AG04450 (cell line): ENCODE results near the gene RUSC1. TPM values are rescaled to one million over a fixed set of nuclear protein-coding genes. Genes with fewer than 3 reads are reported as not detected.
A peak's percentile ranks its signal among the peaks of the same experiment; 100 is the strongest.

Source experiments
- CTCF ChIA-PET: fragments of 300-600, 350-600 bp; formaldehyde crosslinking; extraction: SDS; loops from one replicate; lab custom pipeline; 2022; ENCODE audit warnings: antibody characterized with exemption, inconsistent platforms; lab: Charles Lee
- POLR2A ChIA-PET: fragments of 350-600 bp; formaldehyde crosslinking; extraction: SDS; loops from one replicate; lab custom pipeline; 2021; ENCODE audit warnings: antibody characterized with exemption, inconsistent platforms; lab: Yijun Ruan, JAX
- DNase-seq: peaks from one replicate; pipeline ENCODE4 v3.0.0-alpha.2; 2011; ENCODE audit warnings: low read depth, low spot score
- H3K27ac ChIP-seq: one replicate; pipeline ENCODE4 v1.5.1; 2012; ENCODE audit warnings: low read depth, low read length, control low read depth
- H3K27me3 ChIP-seq: one replicate; pipeline ENCODE4 v1.6.0; 2012; ENCODE audit warnings: low read length; ENCODE audit not compliant: control insufficient read depth, insufficient read depth
- H3K4me3 ChIP-seq: 2 replicates; pipeline ENCODE4 v1.5.1; 2011; ENCODE audit warnings: mild to moderate bottlenecking, low read depth, low read length, control low read depth
- H3K9me3 ChIP-seq: 2 replicates; pipeline ENCODE4 v1.5.1; 2012; ENCODE audit warnings: low read length; ENCODE audit not compliant: control insufficient read depth, insufficient read depth
- polyA plus RNA-seq: library from polyadenylated mRNA; depleted of rRNA; stranded (reverse); fragments of >200 nt; gene quantifications from 2 replicates; pipeline ENCODE4 v1.2.3, GENCODE V29; 2011
- TF ChIP-seq, protein P1 (sequence below): IDR thresholded peaks from 2 replicates; pipeline ENCODE4 v1.5.1; 2011; ENCODE audit warnings: low read depth, low read length, control low read depth, inconsistent platforms

The RUSC1 gene
- polyA plus RNA-seq, 1 experiment: 20.9 TPM

DNA sequence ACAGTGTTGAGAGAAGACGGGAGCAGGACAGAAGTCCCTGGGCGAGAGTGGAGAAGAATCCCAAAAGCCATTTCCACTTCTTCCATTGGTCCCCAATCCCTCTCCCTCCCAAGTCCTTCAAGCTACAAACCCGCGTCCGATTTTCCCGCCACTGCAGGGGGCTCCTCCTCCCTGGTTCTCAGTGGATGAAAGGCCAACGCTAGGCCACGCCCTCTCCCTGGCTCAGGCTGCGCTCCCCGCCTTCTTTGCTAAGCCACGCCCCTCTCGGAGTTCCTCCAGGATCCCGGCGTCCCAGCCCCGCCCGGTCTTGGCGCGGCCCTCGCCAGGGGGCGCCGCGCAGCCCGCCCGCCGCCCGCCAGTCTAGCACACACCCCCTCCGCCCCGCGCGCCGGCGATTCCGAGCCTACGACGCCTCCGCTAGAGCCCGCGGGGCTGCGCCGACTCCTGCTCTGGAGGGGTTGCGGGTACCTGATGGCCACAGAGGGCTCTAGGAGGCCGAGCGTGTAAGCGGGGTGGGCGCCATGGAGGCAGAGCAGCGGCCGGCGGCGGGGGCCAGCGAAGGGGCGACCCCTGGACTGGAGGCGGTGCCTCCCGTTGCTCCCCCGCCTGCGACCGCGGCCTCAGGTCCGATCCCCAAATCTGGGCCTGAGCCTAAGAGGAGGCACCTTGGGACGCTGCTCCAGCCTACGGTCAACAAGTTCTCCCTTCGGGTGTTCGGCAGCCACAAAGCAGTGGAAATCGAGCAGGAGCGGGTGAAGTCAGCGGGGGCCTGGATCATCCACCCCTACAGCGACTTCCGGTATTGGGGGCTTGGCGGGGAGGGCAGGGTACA, 43.4 kb upstream of the RUSC1 start, which contains the start of gene HCN3:
TSS of gene HCN3 (plus strand) at position 394 of the 832 bp plus-strand sequence. CDS start at position 522, 128 bp downstream.
- Histone ChIP-seq H3K4me3 (peak within 1 kb of the TSS; percentile 74), H3K27me3 (no peaks in the 10 kb centered on the region), H3K9me3 (no peaks in the 10 kb centered on the region), H3K27ac (no peak within 1 kb of the TSS)
- ChIA-PET POLR2A (interaction anchor here (0.5 to 1.2 kb wide), 4 partner anchors 22 to 83 kb away, joined by 3 to 4 read pairs (median 3); partner anchors contain the start of gene ENTREP3), CTCF (interaction anchor here (0.6 to 2.5 kb wide), 13 partner anchors 9 to 420 kb away, joined by 3 to 15 read pairs (median 3); partner anchors contain the start of genes ENTREP3 and RUSC1)
- peak; percentile 85 for DNase-seq
- TF ChIP-seq, protein P1, sequence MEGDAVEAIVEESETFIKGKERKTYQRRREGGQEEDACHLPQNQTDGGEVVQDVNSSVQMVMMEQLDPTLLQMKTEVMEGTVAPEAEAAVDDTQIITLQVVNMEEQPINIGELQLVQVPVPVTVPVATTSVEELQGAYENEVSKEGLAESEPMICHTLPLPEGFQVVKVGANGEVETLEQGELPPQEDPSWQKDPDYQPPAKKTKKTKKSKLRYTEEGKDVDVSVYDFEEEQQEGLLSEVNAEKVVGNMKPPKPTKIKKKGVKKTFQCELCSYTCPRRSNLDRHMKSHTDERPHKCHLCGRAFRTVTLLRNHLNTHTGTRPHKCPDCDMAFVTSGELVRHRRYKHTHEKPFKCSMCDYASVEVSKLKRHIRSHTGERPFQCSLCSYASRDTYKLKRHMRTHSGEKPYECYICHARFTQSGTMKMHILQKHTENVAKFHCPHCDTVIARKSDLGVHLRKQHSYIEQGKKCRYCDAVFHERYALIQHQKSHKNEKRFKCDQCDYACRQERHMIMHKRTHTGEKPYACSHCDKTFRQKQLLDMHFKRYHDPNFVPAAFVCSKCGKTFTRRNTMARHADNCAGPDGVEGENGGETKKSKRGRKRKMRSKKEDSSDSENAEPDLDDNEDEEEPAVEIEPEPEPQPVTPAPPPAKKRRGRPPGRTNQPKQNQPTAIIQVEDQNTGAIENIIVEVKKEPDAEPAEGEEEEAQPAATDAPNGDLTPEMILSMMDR: peak; percentile 47

DNA sequence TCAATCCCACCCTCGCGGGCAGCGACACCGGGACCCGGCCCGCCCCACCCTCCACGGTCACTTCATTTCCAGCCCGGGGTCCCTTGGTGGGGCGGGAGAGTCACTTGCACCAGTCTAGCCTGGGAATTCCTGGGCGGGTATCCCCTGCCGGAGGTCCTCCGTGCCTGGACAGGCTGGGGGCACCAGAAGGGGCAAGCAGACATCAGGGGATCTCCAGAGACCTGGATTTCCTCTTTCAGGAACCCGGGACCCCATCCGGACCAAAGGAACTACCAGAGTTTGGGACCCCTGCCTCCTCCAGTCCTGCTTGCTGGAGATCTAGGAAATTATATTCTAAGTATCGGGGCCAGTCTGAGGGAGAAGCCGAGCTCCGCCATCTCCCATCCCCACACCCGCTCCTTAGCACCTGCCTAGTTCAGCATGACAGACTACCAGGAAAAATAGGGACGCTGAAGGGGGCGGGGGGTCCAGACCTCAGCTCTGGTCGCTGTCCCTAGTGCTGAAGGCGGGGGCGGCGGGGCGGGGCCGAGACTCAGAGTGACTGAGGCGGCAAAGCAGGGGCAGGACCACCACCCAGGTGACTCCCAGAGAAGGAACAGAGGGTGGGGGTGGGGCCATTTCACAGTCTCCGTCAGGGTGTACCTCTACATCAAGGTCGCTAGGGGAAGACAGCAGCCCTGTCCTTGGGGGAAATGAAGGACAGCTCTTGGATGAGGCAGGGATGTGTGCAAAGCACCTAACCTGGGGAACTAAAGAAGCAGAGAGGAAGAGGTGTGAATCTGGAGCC, 42.6 kb upstream of the RUSC1 start:
- CTCF ChIA-PET: interaction anchor here (0.6 to 2.1 kb wide), 3 partner anchors 27 to 83 kb away, joined by 3 to 7 read pairs (median 7); no protein-coding TSS in a partner anchor
- POLR2A ChIA-PET: no interaction called here
- Histone ChIP-seq H3K27me3 (no peaks in the 10 kb centered on the region), H3K4me3 (peak overlapping the region; percentile 74), H3K9me3 (no peaks in the 10 kb centered on the region), H3K27ac (no peak overlapping the region)
- TF ChIP-seq, protein P1: peak; percentile 28
- no peak for DNase-seq

DNA sequence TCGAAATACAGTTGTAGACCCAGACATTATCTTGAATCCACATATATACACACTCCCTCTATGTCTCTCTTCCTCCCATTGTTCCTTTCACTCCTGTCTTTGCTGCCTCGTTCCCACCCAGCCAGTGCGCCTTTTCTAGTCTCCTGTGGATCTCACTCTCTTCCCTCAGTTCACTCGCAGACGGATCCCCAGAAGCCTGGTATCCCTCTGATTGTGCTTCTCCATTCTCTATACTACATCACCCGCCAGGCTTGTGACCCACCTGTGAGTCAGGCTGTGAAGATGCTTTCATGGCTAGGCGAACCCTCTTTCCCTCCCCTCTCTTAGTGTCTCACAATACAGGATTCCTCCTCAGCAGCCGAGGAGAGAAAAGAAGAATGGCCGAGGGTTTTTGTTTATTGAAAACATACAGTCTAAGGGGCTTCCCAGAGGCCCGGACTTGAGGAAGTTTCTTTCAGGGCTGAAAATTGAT, 42.0 kb upstream of the RUSC1 start:
- no peak overlapping the region; the same call in 1 of the 2 replicates for H3K4me3 ChIP-seq
- ChIA-PET CTCF (interaction anchor here (0.6 to 2.1 kb wide), 3 partner anchors 28 to 82 kb away, joined by 3 to 7 read pairs (median 7); no protein-coding TSS in a partner anchor), POLR2A (no interaction called here)
- no peak overlapping the region for H3K27ac ChIP-seq
- H3K9me3 ChIP-seq: no peaks in the 10 kb centered on the region
- H3K27me3 ChIP-seq: no peaks in the 10 kb centered on the region
- TF ChIP-seq, protein P1: no peak
- no peak for DNase-seq

DNA sequence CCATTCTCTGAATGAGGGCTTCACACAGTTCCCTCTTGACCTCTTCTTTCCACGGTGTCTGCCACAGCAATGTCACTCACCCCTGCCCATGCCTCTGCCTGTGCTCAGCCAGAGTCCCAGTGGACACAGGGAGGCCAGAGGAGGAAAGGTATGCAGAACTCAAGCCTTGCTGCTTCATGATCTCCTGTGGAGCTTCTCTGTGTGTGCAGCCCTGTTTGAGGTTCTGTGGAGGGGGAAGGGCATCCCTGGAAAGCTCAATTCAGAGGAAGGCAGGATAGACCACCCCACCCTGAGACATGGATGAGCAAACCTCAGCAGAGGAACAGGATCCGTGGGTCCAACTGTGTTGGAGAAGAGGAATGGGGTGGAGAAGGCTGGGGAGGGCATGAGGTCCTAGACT, 41.4 kb upstream of the RUSC1 start:
- H3K27ac ChIP-seq: no peak overlapping the region
- POLR2A ChIA-PET: no interaction called here
- no peak for DNase-seq
- CTCF ChIA-PET: interaction anchor here (2.1 kb wide), 1 partner anchor 29 kb away, joined by 7 read pairs; no protein-coding TSS in a partner anchor
- TF ChIP-seq, protein P1: no peak
- H3K9me3 ChIP-seq: no peaks in the 10 kb centered on the region
- no peaks in the 10 kb centered on the region for H3K27me3 ChIP-seq
- no peak overlapping the region for H3K4me3 ChIP-seq
